HG03066 (cell line): ENCODE data around the gene FAM240A.
"Not testable (repeated sequence)": the region's sequence is repeated elsewhere in the genome, so short reads cannot be mapped to it uniquely, and the experiment has no call there.

Experiments
- ATAC-seq: cut with Tn5 transposase; IDR thresholded peaks from one replicate; pipeline ENCODE4 v1.9.1; 2021; ENCODE audit warnings: low read depth; ENCODE audit not compliant: unreplicated experiment

FAM240A gene

GRCh38 chr3:46585799-46586693 is 26.3 kb upstream of the FAM240A start:
- no peak for ATAC-seq

GRCh38 chr3:46586738-46587246 is 25.5 kb upstream of the FAM240A start:
- no peak for ATAC-seq

DNA sequence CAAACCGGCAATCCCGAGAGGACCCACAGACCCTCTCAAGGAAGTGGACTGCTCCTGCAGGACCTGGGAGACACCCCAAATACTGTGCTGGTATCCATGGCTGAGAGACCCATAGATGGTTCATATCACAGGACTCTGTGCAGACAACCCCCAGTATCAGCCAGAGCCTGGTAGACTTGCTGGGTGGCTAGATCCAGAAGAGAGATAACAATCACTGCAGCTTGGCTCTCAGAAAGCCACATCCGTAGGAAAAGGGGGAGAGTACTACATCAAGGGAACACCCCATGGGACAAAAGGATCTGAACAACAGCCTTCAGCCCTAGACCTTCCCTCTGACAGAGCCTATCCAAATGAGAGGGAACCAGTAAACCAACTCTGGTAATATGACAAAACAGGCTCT is 25.1 kb upstream of the FAM240A start:
- not testable (repeated sequence) for ATAC-seq

GRCh38 chr3:46593274-46593862 is 19.0 kb upstream of the FAM240A start:
- no peak for ATAC-seq

DNA sequence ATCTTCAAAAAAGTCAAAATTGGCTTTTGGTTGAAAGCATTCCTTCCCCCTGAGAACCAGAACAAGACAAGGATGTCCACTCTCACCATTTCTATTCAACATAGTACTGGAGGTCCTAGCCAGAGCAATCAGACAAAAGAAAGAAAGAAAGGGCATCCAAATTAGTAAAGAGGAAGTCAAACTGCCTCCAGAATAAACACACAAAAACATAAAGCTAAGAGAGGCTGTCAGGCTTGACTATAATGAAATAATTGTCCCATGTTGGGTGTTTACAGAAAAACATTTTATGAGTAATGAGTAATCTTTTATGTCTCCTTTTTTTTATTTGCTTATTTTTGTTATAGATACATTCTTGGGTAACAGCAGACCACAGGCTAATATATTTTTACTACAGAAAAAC is 18.3 kb upstream of the FAM240A start:
- ATAC-seq, result no peak

GRCh38 chr3:46594723-46595122 is 17.6 kb upstream of the FAM240A start:
- ATAC-seq, result no peak

DNA sequence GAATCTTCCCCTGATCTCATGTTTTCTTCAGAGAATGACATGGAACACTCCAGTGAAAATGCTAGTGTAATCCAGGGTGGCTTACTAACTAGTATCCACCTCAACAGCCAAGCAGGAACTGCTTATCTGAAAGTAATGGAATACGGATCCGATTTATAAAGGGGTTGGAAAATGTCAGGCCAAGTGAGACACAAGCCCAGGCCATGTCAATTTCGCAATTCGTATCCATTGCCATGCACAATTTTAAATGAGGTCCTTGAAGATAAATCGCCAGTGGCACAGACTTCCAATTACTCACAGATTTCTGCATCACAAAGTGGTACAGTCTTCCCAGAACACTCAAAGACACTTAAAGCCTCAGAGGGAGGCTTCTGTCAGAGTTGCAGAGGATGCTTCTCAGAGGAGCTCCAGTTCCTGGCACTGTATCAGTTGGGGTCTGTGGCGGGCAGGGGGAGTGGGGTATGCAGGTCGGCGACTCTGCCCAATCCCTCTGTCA is 16.5 kb upstream of the FAM240A start:
- no peak for ATAC-seq

- ATAC-seq, result no peak
Measured at GRCh38 chr3:46599590-46599989, 12.7 kb upstream of the FAM240A start.

DNA sequence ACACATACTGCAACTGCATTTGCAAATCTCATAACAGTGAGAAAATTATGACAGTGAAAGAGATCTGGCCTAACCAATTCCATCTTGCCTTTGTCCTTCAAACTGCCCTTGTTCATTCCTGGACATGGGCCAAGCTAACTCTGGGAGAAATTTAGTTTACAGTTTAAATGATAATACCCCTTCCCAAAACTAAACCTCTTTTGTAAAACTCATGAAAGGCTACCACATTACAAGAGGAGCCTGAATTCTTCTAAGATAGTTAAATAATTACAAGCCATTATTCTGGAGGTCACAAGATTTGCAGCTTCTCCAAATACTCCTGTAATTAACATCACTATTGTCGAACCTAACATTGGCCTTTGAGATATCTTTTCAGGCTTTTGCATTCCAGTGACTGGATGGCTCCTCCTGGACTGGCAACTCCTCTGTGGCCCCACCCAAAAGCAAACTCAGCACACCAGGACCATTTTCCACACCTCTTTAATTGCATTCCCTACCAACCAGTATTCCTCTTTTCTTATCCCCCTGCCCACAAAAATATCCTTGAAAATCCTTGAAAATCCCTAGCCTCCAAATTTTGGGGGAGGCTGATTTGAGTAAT is 8.8 kb upstream of the FAM240A start:
- no peak for ATAC-seq

- ATAC-seq, result no peak
Measured at GRCh38 chr3:46604127-46604526, 8.2 kb upstream of the FAM240A start.

DNA sequence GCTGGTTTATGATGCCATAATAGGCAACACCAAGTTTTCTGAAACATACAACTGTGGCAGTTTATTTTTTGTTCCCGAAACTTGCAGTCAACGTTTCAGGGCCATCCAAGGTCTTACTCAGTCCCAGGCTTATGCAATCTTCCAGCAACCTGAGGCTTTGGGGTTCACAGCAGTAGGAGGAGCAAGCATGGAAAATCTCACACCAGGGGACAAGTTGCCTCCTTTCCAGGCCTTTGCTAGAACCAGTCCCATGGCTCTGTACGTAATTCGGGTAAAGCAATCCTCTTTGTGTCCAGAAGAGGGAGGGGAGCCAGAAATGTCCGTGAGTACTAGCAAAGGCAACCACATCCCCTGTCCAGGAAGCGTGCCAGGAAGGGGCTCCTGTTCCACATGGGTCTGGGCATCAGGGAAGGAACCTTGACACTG is 4.7 kb upstream of the FAM240A start:
- no peak for ATAC-seq

DNA sequence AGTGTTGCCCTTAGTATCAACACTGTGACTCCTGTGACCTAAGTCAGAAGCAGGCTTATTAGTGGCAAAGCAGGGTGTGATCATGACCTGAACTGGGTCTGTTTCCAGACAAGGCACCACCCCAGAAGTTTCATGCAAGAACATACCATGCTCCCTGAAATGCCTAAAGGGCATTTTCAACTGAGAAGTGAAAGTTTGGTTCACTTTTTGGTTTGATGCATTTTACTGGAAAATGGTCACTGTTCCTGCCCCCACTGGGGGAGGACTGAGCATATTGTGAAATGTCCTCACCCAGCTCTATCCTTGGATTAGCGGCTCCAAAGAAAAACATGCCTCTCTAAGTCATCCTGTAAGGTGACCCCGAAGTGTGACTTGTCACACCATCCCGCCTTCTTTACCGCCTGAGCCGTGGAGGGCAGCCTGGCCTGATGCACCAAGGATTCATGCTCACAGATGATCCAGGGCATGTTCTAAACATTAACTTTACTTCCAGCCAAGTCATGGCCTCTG is 3.1 kb upstream of the FAM240A start:
- ATAC-seq, result no peak

DNA sequence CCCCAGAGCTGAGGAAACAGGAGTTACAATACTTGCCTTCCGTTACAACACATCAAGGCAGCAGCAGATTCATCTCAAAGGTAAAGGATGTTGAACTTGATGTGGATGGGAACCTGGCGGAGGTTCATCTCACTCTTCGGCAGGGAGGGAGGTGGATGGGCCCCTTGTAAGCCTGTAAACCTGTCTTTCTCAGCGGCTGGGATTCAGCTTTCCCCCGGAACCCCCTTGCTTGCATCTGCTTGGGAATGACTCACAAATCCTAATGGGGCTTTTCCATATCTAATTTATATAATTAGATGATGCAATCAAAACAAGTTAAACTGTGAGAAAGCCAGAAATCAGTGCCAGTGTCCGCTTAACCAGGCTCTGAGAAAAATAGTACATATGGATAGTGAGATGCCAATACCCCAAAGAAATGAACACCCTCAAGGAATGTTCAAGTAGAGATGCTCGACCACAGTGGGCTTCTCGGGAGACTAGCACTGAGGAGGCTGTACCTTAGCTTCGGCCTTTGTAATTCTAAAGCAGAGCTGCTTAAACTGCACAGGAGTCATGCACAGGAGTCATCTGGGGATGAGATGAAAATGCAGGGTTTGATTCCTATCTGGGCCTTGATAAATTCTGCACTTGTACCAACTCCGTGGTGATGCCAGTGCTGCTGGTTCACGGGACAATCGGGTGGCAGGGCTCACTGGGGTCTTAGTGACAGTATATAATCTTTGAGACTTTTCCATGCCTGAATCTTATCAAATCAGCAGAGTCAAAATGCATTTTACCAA is 2.2 kb upstream of the FAM240A start:
- ATAC-seq, result no peak

DNA sequence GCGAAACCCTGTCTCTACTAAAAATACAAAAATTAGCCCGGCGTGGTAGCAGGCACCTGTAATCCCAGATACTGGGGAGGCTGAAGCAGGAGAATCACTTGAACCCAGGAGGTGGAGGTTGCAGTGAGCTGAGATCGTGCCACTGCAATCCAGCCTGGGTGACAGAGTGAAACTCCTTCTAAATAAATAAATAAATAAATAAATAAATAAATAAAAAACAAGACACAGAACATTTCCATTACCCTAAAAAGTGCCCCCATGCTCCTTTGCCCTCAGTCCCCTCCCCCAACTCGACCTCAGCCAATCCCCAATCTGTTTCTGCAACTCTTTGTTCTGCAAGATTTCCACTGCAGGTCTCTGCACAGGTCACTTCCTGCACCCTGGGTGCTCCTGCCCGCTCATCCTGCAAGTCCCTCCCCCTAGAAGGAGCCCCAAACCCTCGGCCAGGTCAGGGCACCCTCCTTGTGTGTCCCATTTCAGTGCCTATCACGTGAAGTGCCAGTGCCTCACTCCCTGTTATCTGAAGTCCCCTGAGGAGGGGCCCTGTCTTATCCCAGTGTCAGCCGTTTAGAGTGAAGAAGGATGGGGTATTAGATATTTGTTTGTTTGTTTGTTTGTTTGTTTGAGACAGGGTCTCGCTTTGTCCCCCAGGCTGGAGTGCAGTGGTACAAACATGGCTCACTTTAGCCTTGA is 1.1 kb downstream of the FAM240A start:
- no peak for ATAC-seq

GRCh38 chr3:46614431-46614830 is 2.1 kb downstream of the FAM240A start:
- no peak for ATAC-seq

DNA sequence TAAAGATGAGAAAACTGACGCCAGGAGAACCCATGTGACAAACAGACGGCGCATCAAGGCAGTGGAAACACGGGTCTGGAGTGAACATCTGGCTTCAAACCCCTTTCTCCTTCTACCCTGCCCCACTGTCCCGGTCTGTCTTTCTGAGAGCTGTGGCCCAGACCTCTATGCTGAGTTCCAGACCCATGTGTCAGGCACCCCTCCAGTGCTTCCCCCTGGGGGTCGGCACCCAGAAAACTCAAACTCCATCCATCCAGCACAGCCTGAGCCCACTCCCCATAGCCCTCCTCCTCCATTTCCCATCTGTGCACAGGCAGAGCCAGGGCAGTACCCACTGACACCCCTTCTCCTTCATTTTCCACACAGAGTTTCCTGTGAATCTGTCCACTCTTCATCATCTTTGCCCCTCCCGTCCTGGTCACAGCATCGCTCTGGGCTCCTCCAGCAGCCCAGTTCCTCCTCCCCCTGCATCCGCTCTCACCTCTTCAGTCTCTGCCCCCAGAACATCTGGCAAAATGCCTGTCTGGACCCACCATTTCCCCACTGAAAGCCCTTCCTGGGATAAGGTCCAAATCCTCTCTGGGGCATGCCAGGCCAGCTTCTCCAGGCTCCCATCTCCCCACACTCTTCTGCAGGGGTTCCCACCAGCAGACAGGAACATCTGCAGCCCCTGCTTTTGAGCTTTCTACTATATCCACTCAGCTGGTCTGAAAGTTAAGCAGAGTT is 2.9 kb downstream of the FAM240A start:
- no peak for ATAC-seq

DNA sequence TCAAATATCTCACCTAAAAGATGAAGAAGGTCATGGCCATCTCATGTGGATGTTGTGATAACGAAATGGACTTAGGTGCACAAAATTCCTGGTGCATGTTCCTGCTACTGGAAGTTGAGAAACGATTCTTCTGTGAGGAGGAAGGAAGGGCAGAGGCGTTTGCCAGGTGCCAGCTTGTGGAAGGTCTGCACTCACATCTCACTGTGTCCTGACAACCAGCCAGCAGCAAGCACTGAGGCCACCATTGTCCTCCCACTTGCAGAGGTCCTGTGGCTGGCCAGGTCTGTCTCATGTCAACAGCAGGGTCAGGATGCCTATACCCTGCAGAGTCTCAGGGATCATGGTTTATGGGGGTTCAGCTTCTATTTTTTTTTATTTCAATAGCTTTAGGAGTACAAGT is 3.7 kb downstream of the FAM240A start:
- no peak for ATAC-seq

GRCh38 chr3:46617941-46618340 is 5.6 kb downstream of the FAM240A start:
- no peak for ATAC-seq
